ENCODE measurements around the gene SEC14L3.

The SEC14L3 gene

GRCh38 chr22:30516731-30517130 lies 44.9 kb upstream of the SEC14L3 start (continued):
- TF ChIP-seq, protein P1, sequence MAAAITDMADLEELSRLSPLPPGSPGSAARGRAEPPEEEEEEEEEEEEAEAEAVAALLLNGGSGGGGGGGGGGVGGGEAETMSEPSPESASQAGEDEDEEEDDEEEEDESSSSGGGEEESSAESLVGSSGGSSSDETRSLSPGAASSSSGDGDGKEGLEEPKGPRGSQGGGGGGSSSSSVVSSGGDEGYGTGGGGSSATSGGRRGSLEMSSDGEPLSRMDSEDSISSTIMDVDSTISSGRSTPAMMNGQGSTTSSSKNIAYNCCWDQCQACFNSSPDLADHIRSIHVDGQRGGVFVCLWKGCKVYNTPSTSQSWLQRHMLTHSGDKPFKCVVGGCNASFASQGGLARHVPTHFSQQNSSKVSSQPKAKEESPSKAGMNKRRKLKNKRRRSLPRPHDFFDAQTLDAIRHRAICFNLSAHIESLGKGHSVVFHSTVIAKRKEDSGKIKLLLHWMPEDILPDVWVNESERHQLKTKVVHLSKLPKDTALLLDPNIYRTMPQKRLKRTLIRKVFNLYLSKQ (tag by site-specific recombination; IDR thresholded peaks at IDR 0.05; ENCODE audit: borderline replicate concordance): no peak

DNA sequence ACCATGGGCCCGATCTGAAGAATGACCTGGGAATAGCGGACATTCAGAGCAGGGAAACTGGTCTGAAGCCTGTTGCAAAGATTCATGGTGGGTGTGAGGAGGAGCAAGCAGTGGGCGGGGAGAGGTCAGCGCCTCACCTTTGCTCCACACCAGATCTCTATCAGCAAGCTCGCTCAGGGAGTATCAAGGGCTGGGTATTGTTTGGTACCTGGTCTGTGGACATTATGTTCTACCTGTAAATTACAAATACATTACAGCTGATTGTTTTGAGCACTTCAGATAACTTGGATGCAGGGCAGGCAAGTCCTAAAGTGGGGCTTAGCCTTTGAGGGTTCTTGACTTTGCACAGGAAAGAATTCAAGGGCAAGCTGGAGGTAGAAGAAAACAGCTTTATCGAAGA lies 44.5 kb upstream of the SEC14L3 start:
- ChIA-PET CTCF (interaction anchor here (0.6 to 1.6 kb wide), 3 partner anchors 30 to 385 kb away, joined by 3 to 5 read pairs (median 5); no protein-coding TSS in a partner anchor), POLR2A (no interaction called here)
- H3K27ac ChIP-seq (ENCODE audit: extremely low read depth, low read depth, low read length): no peak overlapping the region
- no peak for TF ChIP-seq ZNF155 (tag by site-specific recombination; IDR thresholded peaks at IDR 0.05)
- no peak for TF ChIP-seq ZIC2 (tag by site-specific recombination; IDR thresholded peaks at IDR 0.05)
- TF ChIP-seq, protein P2, sequence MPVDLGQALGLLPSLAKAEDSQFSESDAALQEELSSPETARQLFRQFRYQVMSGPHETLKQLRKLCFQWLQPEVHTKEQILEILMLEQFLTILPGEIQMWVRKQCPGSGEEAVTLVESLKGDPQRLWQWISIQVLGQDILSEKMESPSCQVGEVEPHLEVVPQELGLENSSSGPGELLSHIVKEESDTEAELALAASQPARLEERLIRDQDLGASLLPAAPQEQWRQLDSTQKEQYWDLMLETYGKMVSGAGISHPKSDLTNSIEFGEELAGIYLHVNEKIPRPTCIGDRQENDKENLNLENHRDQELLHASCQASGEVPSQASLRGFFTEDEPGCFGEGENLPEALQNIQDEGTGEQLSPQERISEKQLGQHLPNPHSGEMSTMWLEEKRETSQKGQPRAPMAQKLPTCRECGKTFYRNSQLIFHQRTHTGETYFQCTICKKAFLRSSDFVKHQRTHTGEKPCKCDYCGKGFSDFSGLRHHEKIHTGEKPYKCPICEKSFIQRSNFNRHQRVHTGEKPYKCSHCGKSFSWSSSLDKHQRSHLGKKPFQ (tag by site-specific recombination; IDR thresholded peaks at IDR 0.05): no peak
- TF ChIP-seq ZBTB11 (tag by site-specific recombination; conservative IDR thresholded peaks at IDR 0.05; ENCODE audit: low read depth): no peak
- no peak for TF ChIP-seq WT1 (tag by site-specific recombination; IDR thresholded peaks at IDR 0.05)
- no peak for TF ChIP-seq ZNF658 (tag by site-specific recombination; IDR thresholded peaks at IDR 0.05)
- no peaks in the 10 kb centered on the region for H3K36me3 ChIP-seq (ENCODE audit: control insufficient read depth in 2 of 2, insufficient read depth in 1 of 2, low read length in 2 of 2)
- H3K4me1 ChIP-seq (ENCODE audit: control insufficient read depth, insufficient read depth, low read length): peaks cover 6% of the 10 kb centered on the region
- no peak overlapping the region for H3K4me3 ChIP-seq (ENCODE audit: low read depth, low read length)
- H3K9me3 ChIP-seq (ENCODE audit: control insufficient read depth, insufficient read depth, low read depth, low read length): no peaks in the 10 kb centered on the region

GRCh38 chr22:30514252-30514651 lies 42.4 kb upstream of the SEC14L3 start:
- Histone ChIP-seq H3K9me3 (ENCODE audit: control insufficient read depth, insufficient read depth, low read depth, low read length) (no peaks in the 10 kb centered on the region), H3K36me3 (ENCODE audit: control insufficient read depth in 2 of 2, insufficient read depth in 1 of 2, low read length in 2 of 2) (no peaks in the 10 kb centered on the region), H3K4me1 (ENCODE audit: control insufficient read depth, insufficient read depth, low read length) (peaks cover 6% of the 10 kb centered on the region), H3K27ac (ENCODE audit: extremely low read depth, low read depth, low read length) (no peak overlapping the region), H3K4me3 (ENCODE audit: low read depth, low read length) (no peak overlapping the region)
- ChIA-PET POLR2A (no interaction called here), CTCF (no interaction called here)
- TF ChIP-seq, protein P3, sequence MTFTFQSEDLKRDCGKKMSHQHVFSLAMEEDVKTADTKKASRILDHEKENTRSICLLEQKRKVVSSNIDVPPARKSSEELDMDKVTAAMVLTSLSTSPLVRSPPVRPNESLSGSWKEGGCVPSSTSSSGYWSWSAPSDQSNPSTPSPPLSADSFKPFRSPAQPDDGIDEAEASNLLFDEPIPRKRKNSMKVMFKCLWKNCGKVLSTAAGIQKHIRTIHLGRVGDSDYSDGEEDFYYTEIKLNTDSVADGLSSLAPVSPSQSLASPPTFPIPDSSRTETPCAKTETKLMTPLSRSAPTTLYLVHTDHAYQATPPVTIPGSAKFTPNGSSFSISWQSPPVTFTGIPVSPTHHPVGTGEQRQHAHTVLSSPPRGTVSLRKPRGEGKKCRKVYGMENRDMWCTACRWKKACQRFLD (tag by site-specific recombination; IDR thresholded peaks at IDR 0.05): no peak
- TF ChIP-seq ZIC2 (tag by site-specific recombination; IDR thresholded peaks at IDR 0.05): peak; percentile 30; the same call in 1 of the 2 replicates

DNA sequence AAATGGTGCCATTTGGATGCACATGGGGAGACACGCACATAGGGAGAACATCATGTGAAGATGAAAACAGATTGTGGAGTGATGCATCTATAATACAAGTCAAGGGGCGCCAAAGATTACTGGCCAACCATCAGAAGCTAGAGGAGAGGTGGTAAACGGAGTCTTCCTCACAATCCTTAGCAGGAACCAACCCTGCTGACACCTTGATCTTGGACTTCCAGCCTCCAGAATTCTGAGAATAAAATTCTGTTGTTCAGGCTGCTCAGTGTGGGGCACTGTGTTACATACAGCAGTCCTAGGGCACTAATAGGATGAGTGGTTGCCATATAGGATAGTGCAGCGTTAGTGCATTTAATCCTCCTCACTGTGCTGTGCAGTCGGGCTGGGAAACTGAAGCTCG lies 41.6 kb upstream of the SEC14L3 start:
- no peaks in the 10 kb centered on the region for H3K9me3 ChIP-seq (ENCODE audit: control insufficient read depth, insufficient read depth, low read depth, low read length)
- ChIA-PET CTCF (interaction anchor here (0.6 kb wide), 1 partner anchor 852 kb away, joined by 3 read pairs; no protein-coding TSS in a partner anchor), POLR2A (no interaction called here)
- peaks cover 6% of the 10 kb centered on the region for H3K4me1 ChIP-seq (ENCODE audit: control insufficient read depth, insufficient read depth, low read length)
- H3K4me3 ChIP-seq (ENCODE audit: low read depth, low read length): no peak overlapping the region
- no peak for TF ChIP-seq MYNN (tag by site-specific recombination; IDR thresholded peaks at IDR 0.05; ENCODE audit: borderline replicate concordance)
- TF ChIP-seq ZNF548 (tag by site-specific recombination; IDR thresholded peaks at IDR 0.05): peak; percentile 96
- H3K27ac ChIP-seq (ENCODE audit: extremely low read depth, low read depth, low read length): no peak overlapping the region
- no peaks in the 10 kb centered on the region for H3K36me3 ChIP-seq (ENCODE audit: control insufficient read depth in 2 of 2, insufficient read depth in 1 of 2, low read length in 2 of 2)
